Neuronal stem cell (in vitro differentiated cells): ENCODE measurements around the gene SSC5D.

ENCODE experiments used
- DNase-seq: peaks from one replicate; pipeline ENCODE4 v3.0.0-alpha.2; 2013; ENCODE audit warnings: low spot score
- H2AFZ ChIP-seq: one replicate; pipeline ENCODE4 v1.6.1; 2013; ENCODE audit warnings: mild to moderate bottlenecking, low read length, inconsistent platforms
- H2AK5ac ChIP-seq: 2 replicates; pipeline ENCODE4 v1.6.1; 2013; ENCODE audit warnings: low read depth, mild to moderate bottlenecking, inconsistent platforms, low read length, moderate library complexity, mixed read lengths
- H2BK120ac ChIP-seq: 2 replicates; pipeline ENCODE4 v1.6.1; 2013; ENCODE audit warnings: low read depth, mild to moderate bottlenecking, inconsistent platforms, low read length, moderate library complexity, mixed read lengths
- H2BK12ac ChIP-seq: one replicate; pipeline ENCODE4 v1.6.1; 2013; ENCODE audit warnings: low read length, inconsistent platforms
- H2BK15ac ChIP-seq: 2 replicates; pipeline ENCODE4 v1.6.1; 2013; ENCODE audit warnings: mild to moderate bottlenecking, low read length, inconsistent platforms, mixed read lengths
- H2BK5ac ChIP-seq: one replicate; pipeline ENCODE4 v1.6.1; 2013; ENCODE audit warnings: inconsistent platforms, mild to moderate bottlenecking, low read length, moderate library complexity
- H3K14ac ChIP-seq: one replicate; pipeline ENCODE4 v1.6.1; 2013; ENCODE audit warnings: low read length, inconsistent platforms
- H3K18ac ChIP-seq: 2 replicates; pipeline ENCODE4 v1.6.1; 2013; ENCODE audit warnings: low read length, inconsistent platforms
- H3K23ac ChIP-seq: 2 replicates; pipeline ENCODE4 v1.6.1; 2013; ENCODE audit warnings: low read depth, mild to moderate bottlenecking, mixed read lengths, low read length, inconsistent platforms; ENCODE audit not compliant: poor library complexity
- H3K27ac ChIP-seq: replicated peaks from 3 replicates; pipeline ENCODE4 v1.5.1; 2013; ENCODE audit warnings: low read length, inconsistent platforms
- H3K27me3 ChIP-seq, 3 experiments: 2 replicates each; pipeline ENCODE4 v1.6.1; 2013; ENCODE audit warnings: low read length in 3 of 3, mild to moderate bottlenecking in 2 of 3, inconsistent platforms in 1 of 3, low read depth in 1 of 3, mixed read lengths in 1 of 3, moderate library complexity in 1 of 3; ENCODE audit not compliant: control insufficient read depth in 3 of 3, insufficient read depth in 3 of 3
- H3K36me3 ChIP-seq, 2 donors: replicated peaks in 1 of 2; 2 replicates each; pipeline ENCODE4 v1.6.1; 2013; ENCODE audit warnings: low read length in 2 of 2; ENCODE audit not compliant: control insufficient read depth in 2 of 2, insufficient read depth in 2 of 2
- H3K4ac ChIP-seq: 2 replicates; pipeline ENCODE4 v1.6.1; 2013; ENCODE audit warnings: inconsistent platforms, mild to moderate bottlenecking, low read length, moderate library complexity
- H3K4me1 ChIP-seq, 2 donors: 1 replicate in 1 of 2; 2 replicates in 1 of 2; pipeline ENCODE4 v1.6.1; 2013; ENCODE audit warnings: low read length in 2 of 2, low read depth in 1 of 2; ENCODE audit not compliant: control insufficient read depth in 2 of 2, insufficient read depth in 1 of 2
- H3K4me2 ChIP-seq: one replicate; pipeline ENCODE4 v1.6.1; 2013; ENCODE audit warnings: mild to moderate bottlenecking, low read length, inconsistent platforms; ENCODE audit not compliant: insufficient read depth, poor library complexity, severe bottlenecking
- H3K4me3 ChIP-seq, 2 donors: 2 replicates each; pipeline ENCODE4 v1.5.1; 2013; ENCODE audit warnings: low read length in 2 of 2, mild to moderate bottlenecking in 2 of 2, inconsistent platforms in 1 of 2, moderate library complexity in 1 of 2
- H3K79me1 ChIP-seq: one replicate; pipeline ENCODE4 v1.6.1; 2013; ENCODE audit warnings: low read depth, mild to moderate bottlenecking, inconsistent platforms, low read length, moderate library complexity
- H3K9ac ChIP-seq: one replicate; pipeline ENCODE4 v1.6.1; 2013; ENCODE audit warnings: mild to moderate bottlenecking, low read depth, low read length, inconsistent platforms; ENCODE audit not compliant: poor library complexity
- H3K9me3 ChIP-seq, 2 donors: replicated peaks in 1 of 2; 2 replicates each; pipeline versions ENCODE3 to v1.6.1; 2013; ENCODE audit warnings: low read length in 2 of 2, mild to moderate bottlenecking in 2 of 2, inconsistent platforms in 1 of 2, low read depth in 1 of 2, mixed read lengths in 1 of 2, moderate library complexity in 1 of 2; ENCODE audit not compliant: control insufficient read depth in 2 of 2, insufficient read depth in 1 of 2
- H4K8ac ChIP-seq: one replicate; pipeline ENCODE4 v1.6.1; 2013; ENCODE audit warnings: low read depth, mild to moderate bottlenecking, inconsistent platforms, low read length, moderate library complexity
- H4K91ac ChIP-seq: one replicate; pipeline ENCODE4 v1.6.1; 2013; ENCODE audit warnings: low read length, low read depth, mild to moderate bottlenecking, inconsistent platforms; ENCODE audit not compliant: poor library complexity
- WGBS, 2 donors: extraction: QIAGEN DNeasy Blood & Tissue Kit; methylation state at CpG; one replicate each; pipeline ENCODE4 v1.1.7; 2013; ENCODE audit warnings: missing lambda C conversion rate in 2 of 2, mixed read lengths in 1 of 2; ENCODE audit not compliant: insufficient read length in 2 of 2, insufficient replicate concordance in 1 of 2; ENCODE audit errors: extremely low coverage in 2 of 2; 5-methylcytosine and 5-hydroxymethylcytosine counted together

The SSC5D gene

DNA sequence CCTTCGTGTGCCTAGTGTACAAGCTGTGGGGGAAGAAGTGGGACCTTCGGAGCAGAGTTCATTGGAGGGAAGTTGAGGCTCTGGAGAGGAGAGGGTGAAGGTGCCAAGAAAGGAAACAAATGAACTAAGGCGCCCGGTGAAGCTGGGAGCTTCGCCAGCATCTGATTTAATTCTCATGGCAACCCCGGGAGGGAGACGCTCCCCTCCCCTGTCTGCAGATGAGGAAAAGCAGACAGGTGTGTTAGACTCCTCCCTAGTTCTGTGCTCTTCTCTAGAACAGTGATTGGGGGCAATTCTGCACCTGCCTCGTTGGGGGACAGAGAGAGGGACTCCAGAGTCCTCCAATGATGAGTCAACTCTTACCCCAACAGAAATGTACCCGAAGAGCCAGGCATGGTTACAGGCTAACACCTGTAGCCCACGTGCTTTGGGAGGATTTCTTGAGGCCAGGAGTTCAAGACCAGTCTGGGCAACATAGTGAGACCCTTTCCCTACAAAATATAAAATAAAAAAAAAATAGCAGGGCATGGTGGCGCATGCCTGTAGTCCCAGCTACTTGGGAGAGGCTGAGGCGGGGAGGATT, 4.2 kb downstream of the SSC5D start:
- DNase-seq: no peak
- Histone ChIP-seq H2BK15ac (no peak overlapping the region), H3K23ac (no peak overlapping the region), H2BK12ac (no peak overlapping the region), H3K27ac (no peak overlapping the region), H3K79me1 (peaks cover 5% of the 10 kb centered on the region), H2BK5ac (peak overlapping the region; percentile 66), H3K9ac (no peak overlapping the region), H4K91ac (no peak overlapping the region), H3K4me1 (peaks cover 18 to 34% of the 10 kb centered on the region in 2 donors), H3K4ac (no peak overlapping the region), H3K9me3 (no peaks in the 10 kb centered on the region), H2BK120ac (no peak overlapping the region), H3K14ac (no peak overlapping the region), H4K8ac (no peak overlapping the region), H3K36me3 (no peaks in the 10 kb centered on the region), H2AK5ac (peak overlapping the region; percentile 6), H3K27me3 (no peaks in the 10 kb centered on the region), H2AFZ (no peak overlapping the region), H3K4me3 (no peak overlapping the region), H3K18ac (no peak overlapping the region), H3K4me2 (no peak overlapping the region)
- no CpG with 5 or more reads among the region's 12 CpGs for WGBS, 2 donors

GRCh38 chr19:55493052-55493644, 4.9 kb downstream of the SSC5D start:
- no peak for DNase-seq
- no peak overlapping the region for H3K4me3 ChIP-seq
- WGBS, 2 donors: no CpG with 5 or more reads among the region's 18 CpGs
- H2BK15ac ChIP-seq: no peak overlapping the region
- peak overlapping the region; percentile 31 for H3K23ac ChIP-seq
- peaks cover 12 to 27% of the 10 kb centered on the region in 2 donors for H3K4me1 ChIP-seq
- no peak overlapping the region for H2BK12ac ChIP-seq
- H3K79me1 ChIP-seq: peaks cover 3% of the 10 kb centered on the region
- H3K27me3 ChIP-seq: no peaks in the 10 kb centered on the region
- H2AFZ ChIP-seq: no peak overlapping the region
- no peak overlapping the region for H2BK120ac ChIP-seq
- no peaks in the 10 kb centered on the region for H3K9me3 ChIP-seq
- H4K91ac ChIP-seq: no peak overlapping the region
- H3K4me2 ChIP-seq: no peak overlapping the region
- H3K27ac ChIP-seq: no peak overlapping the region
- H3K9ac ChIP-seq: no peak overlapping the region
- H2BK5ac ChIP-seq: peak overlapping the region; percentile 66
- H2AK5ac ChIP-seq: peak overlapping the region; percentile 92
- no peak overlapping the region for H4K8ac ChIP-seq
- H3K14ac ChIP-seq: no peak overlapping the region
- H3K4ac ChIP-seq: no peak overlapping the region
- peak overlapping the region; percentile 76 for H3K18ac ChIP-seq
- no peaks in the 10 kb centered on the region for H3K36me3 ChIP-seq

- Histone ChIP-seq H3K9ac (no peak overlapping the region), H2AK5ac (peak overlapping the region; percentile 92), H2BK12ac (no peak overlapping the region), H3K18ac (peak overlapping the region; percentile 76), H3K23ac (peak overlapping the region; percentile 31), H3K27ac (no peak overlapping the region), H4K8ac (no peak overlapping the region), H2BK5ac (peak overlapping the region; percentile 66), H3K9me3 (no peaks in the 10 kb centered on the region), H3K4me2 (no peak overlapping the region), H3K36me3 (no peaks in the 10 kb centered on the region), H2AFZ (no peak overlapping the region), H3K4me3 (no peak overlapping the region), H3K27me3 (no peaks in the 10 kb centered on the region), H3K14ac (no peak overlapping the region), H4K91ac (no peak overlapping the region), H2BK15ac (no peak overlapping the region), H3K79me1 (peaks cover 3% of the 10 kb centered on the region), H3K4ac (no peak overlapping the region), H3K4me1 (peaks cover 8 to 23% of the 10 kb centered on the region in 2 donors), H2BK120ac (no peak overlapping the region)
- no peak for DNase-seq
- WGBS, 2 donors: no CpG with 5 or more reads among the region's 38 CpGs
Measured at GRCh38 chr19:55493645-55494171, 5.5 kb downstream of the SSC5D start.

GRCh38 chr19:55494172-55494761, 6.0 kb downstream of the SSC5D start:
- peaks cover 5 to 18% of the 10 kb centered on the region in 2 donors for H3K4me1 ChIP-seq

More at GRCh38 chr19:55494172-55494761, 6.0 kb downstream of the SSC5D start:
- Histone ChIP-seq H2AK5ac (peak overlapping the region; percentile 29), H3K27ac (no peak overlapping the region), H3K9ac (no peak overlapping the region), H3K18ac (peak overlapping the region; percentile 53), H3K4me3 (no peak overlapping the region), H3K4ac (no peak overlapping the region), H3K4me2 (no peak overlapping the region), H4K91ac (no peak overlapping the region), H4K8ac (no peak overlapping the region), H3K79me1 (peaks cover 3% of the 10 kb centered on the region), H2BK5ac (no peak overlapping the region), H2BK15ac (no peak overlapping the region), H3K14ac (peak overlapping the region; percentile 85), H3K27me3 (no peaks in the 10 kb centered on the region), H3K9me3 (no peaks in the 10 kb centered on the region), H2BK12ac (no peak overlapping the region), H3K23ac (no peak overlapping the region), H2AFZ (peak overlapping the region; percentile 58), H3K36me3 (no peaks in the 10 kb centered on the region), H2BK120ac (no peak overlapping the region)
- no CpG with 5 or more reads among the region's 22 CpGs for WGBS, 2 donors
- no peak for DNase-seq
